ENCODE data around the gene NDUFV1.

Gene NDUFV1

GRCh38 chr11:67582011-67582410 lies 24.7 kb upstream of the NDUFV1 start:
- no peak for TF ChIP-seq CTCF (conservative IDR thresholded peaks at IDR 0.05; ENCODE audit: low read depth, low read length)
- no peak overlapping the region for H3K4me3 ChIP-seq (ENCODE audit: low read depth, low read length)
- DNase-seq (ENCODE audit: low read depth) = no peak

- DNase-seq (ENCODE audit: low read depth) = peak; percentile 88
- H3K4me3 ChIP-seq (ENCODE audit: low read depth, low read length) = peak within 1 kb of the TSS; percentile 83
- peak; percentile 48 for TF ChIP-seq CTCF (conservative IDR thresholded peaks at IDR 0.05; ENCODE audit: low read depth, low read length)
These were observed 23.2 kb upstream of the NDUFV1 start, which contains the start of gene GSTP1 for GRCh38 chr11:67583247-67584204. Gene GSTP1 (plus strand): TSS chr11:67583812. CDS start chr11:67583844, 32 bp downstream.

- TF ChIP-seq CTCF (conservative IDR thresholded peaks at IDR 0.05; ENCODE audit: low read depth, low read length) = no peak
- DNase-seq (ENCODE audit: low read depth) = peak; percentile 64
- peak overlapping the region; percentile 83 for H3K4me3 ChIP-seq (ENCODE audit: low read depth, low read length)
These were observed 22.4 kb upstream of the NDUFV1 start for GRCh38 chr11:67584205-67584880.

GRCh38 chr11:67584881-67585873 lies 21.6 kb upstream of the NDUFV1 start:
- H3K4me3 ChIP-seq (ENCODE audit: low read depth, low read length) = peak overlapping the region; percentile 83
- peak; percentile 16 for TF ChIP-seq CTCF (conservative IDR thresholded peaks at IDR 0.05; ENCODE audit: low read depth, low read length)
- DNase-seq (ENCODE audit: low read depth) = no peak

GRCh38 chr11:67585911-67586310 lies 20.8 kb upstream of the NDUFV1 start:
- DNase-seq (ENCODE audit: low read depth) = no peak
- TF ChIP-seq CTCF (conservative IDR thresholded peaks at IDR 0.05; ENCODE audit: low read depth, low read length) = no peak
- no peak overlapping the region for H3K4me3 ChIP-seq (ENCODE audit: low read depth, low read length)

- TF ChIP-seq CTCF (conservative IDR thresholded peaks at IDR 0.05; ENCODE audit: low read depth, low read length) = no peak
- no peak overlapping the region for H3K4me3 ChIP-seq (ENCODE audit: low read depth, low read length)
- DNase-seq (ENCODE audit: low read depth) = no peak
These were observed 20.0 kb upstream of the NDUFV1 start for GRCh38 chr11:67586568-67587250.
